HCT116 (cell line): Measurements from ENCODE around the gene SCAF4. TPM values are rescaled to one million over a fixed set of nuclear protein-coding genes. Genes with fewer than 3 reads are reported as not detected.

Experiments
- ATAC-seq: fragments of 200-7000 bp; cut with Tn5 transposase; 2 replicates; pipeline ENCODE4 v1.9.1; 2020; ENCODE audit warnings: mild to moderate bottlenecking, moderate library complexity
- BruUV-seq: library from RNA; stranded (reverse); fragments of 400-500 nt; replicated peaks from 2 replicates; lab custom pipeline; 2021; lab: Mats Ljungman, UMichigan
- CTCF ChIA-PET: fragments of 300-600 bp; sonication (Branson Sonifier 250); formaldehyde crosslinking; loops from one replicate; lab custom pipeline; 2021; ENCODE audit warnings: antibody characterized with exemption; lab: Charles Lee
- POLR2A ChIA-PET: fragments of 300-600, 350-600 bp; sonication (Branson Sonifier 250); formaldehyde crosslinking; loops from one replicate; lab custom pipeline; 2021; ENCODE audit warnings: antibody characterized with exemption; lab: Charles Lee
- RAD21 ChIA-PET, 2 experiments: fragments of 300-600 bp; sonication (Branson Sonifier 250); formaldehyde crosslinking; loops; one replicate each; lab custom pipeline; 2023; ENCODE audit warnings: low total read pairs in 2 of 2; ENCODE audit not compliant: uncharacterized antibody in 2 of 2, unreplicated experiment in 2 of 2, low non-redundant PET in 1 of 2; lab: Charles Lee
- DNase-seq: peaks from one replicate; pipeline ENCODE4 v3.0.0-alpha.2; 2010; ENCODE audit warnings: low read depth, low spot score
- H2AFZ ChIP-seq: fragments of 200-600 bp; shearing (Covaris generic), sonication (generic); 2 replicates; pipeline ENCODE4 v1.6.1; 2017; ENCODE audit warnings: low read depth, mixed run types, mixed read lengths, antibody characterized with exemption, low read length; ENCODE audit not compliant: poor library complexity, severe bottlenecking
- H3K27ac ChIP-seq: 2 replicates; pipeline ENCODE4 v1.5.1; 2012; ENCODE audit warnings: low read depth, low read length
- H3K27me3 ChIP-seq: fragments of 200-600 bp; sonication (generic); 2 replicates; pipeline ENCODE4 v1.6.1; 2016; ENCODE audit warnings: mixed run types, low read length, mixed read lengths; ENCODE audit not compliant: insufficient read depth
- H3K36me3 ChIP-seq, 2 experiments: fragments of 200-500 bp in 1 of 2; fragments of 200-600 bp in 1 of 2; sonication (Bioruptor generic) in 1 of 2; sonication (generic) in 1 of 2; 2 replicates each; pipeline versions ENCODE4 v1.5.1 to v1.6.1; 2014 to 2016; ENCODE audit warnings: low read length in 2 of 2, inconsistent platforms in 1 of 2, mixed read lengths in 1 of 2, mixed run types in 1 of 2; ENCODE audit not compliant: insufficient read depth in 2 of 2, control insufficient read depth in 1 of 2
- H3K4me1 ChIP-seq, 2 experiments: fragments of 200-600 bp in 1 of 2; sonication (generic) in 1 of 2; 2 replicates each; pipeline versions ENCODE4 v1.5.1 to v1.6.1; 2012 to 2017; ENCODE audit warnings: low read length in 2 of 2, inconsistent platforms in 1 of 2, mild to moderate bottlenecking in 1 of 2, mixed read lengths in 1 of 2, mixed run types in 1 of 2, moderate library complexity in 1 of 2; ENCODE audit not compliant: insufficient read depth in 2 of 2, control insufficient read depth in 1 of 2
- H3K4me2 ChIP-seq: fragments of 200-600 bp; sonication (generic); 2 replicates; pipeline ENCODE4 v1.6.1; 2017; ENCODE audit warnings: mixed run types, low read length, mixed read lengths
- H3K4me3 ChIP-seq, 2 experiments: fragments of 200-600 bp in 1 of 2; sonication (generic) in 1 of 2; replicated peaks in 1 of 2; 2 replicates each; pipeline ENCODE4 v1.5.1; 2011 to 2016; ENCODE audit warnings: low read length in 2 of 2, control low read depth in 1 of 2, low read depth in 1 of 2, mild to moderate bottlenecking in 1 of 2, mixed read lengths in 1 of 2, mixed run types in 1 of 2
- H3K79me2 ChIP-seq: fragments of 200-600 bp; sonication (generic); 2 replicates; pipeline ENCODE4 v1.6.1; 2017; ENCODE audit warnings: mild to moderate bottlenecking, mixed run types, low read length, moderate library complexity, mixed read lengths; ENCODE audit not compliant: insufficient read depth
- H3K9ac ChIP-seq: fragments of 200-600 bp; sonication (generic); 2 replicates; pipeline ENCODE4 v1.6.1; 2016; ENCODE audit warnings: low read length, mixed read lengths
- H3K9me2 ChIP-seq: fragments of 200-600 bp; sonication (generic), shearing (Covaris generic); 2 replicates; pipeline ENCODE4 v1.6.1; 2017; ENCODE audit warnings: mixed run types, mild to moderate bottlenecking, moderate library complexity; ENCODE audit not compliant: insufficient read depth
- H3K9me3 ChIP-seq, 2 experiments: fragments of 200-500 bp in 1 of 2; fragments of 200-600 bp in 1 of 2; sonication (Bioruptor generic) in 1 of 2; sonication (generic) in 1 of 2; 2 replicates each; pipeline ENCODE4 v1.6.1; 2014 to 2017; ENCODE audit warnings: low read length in 2 of 2, mixed read lengths in 2 of 2, inconsistent platforms in 1 of 2, low read depth in 1 of 2, mild to moderate bottlenecking in 1 of 2, mixed run types in 1 of 2, moderate library complexity in 1 of 2; ENCODE audit not compliant: control insufficient read depth in 1 of 2, insufficient read depth in 1 of 2
- H4K20me1 ChIP-seq: fragments of 200-600 bp; sonication (generic), shearing (Covaris generic); 2 replicates; pipeline ENCODE4 v1.6.1; 2017; ENCODE audit warnings: mixed run types, mild to moderate bottlenecking, moderate library complexity; ENCODE audit not compliant: insufficient read depth
- EGR1 ChIP-seq: IDR thresholded peaks from 2 replicates; pipeline ENCODE4 v1.6.1; 2012; ENCODE audit warnings: low read depth
- EZH2phosphoT487 ChIP-seq: fragments of 200-600 bp; IDR thresholded peaks from 2 replicates; pipeline ENCODE4 v1.6.1; 2018; ENCODE audit warnings: antibody characterized with exemption, borderline replicate concordance
- FOSL1 ChIP-seq: IDR thresholded peaks from 2 replicates; pipeline ENCODE4 v1.6.1; 2012; ENCODE audit warnings: low read depth
- SP1 ChIP-seq: IDR thresholded peaks from 2 replicates; pipeline ENCODE4 v1.6.1; 2012; ENCODE audit warnings: low read depth
- SRF ChIP-seq: IDR thresholded peaks from 2 replicates; pipeline ENCODE4 v1.6.1; 2012; ENCODE audit warnings: low read depth
- YY1 ChIP-seq: IDR thresholded peaks from 2 replicates; pipeline ENCODE4 v1.6.1; 2011; ENCODE audit warnings: low read length, low read depth, moderate library complexity, mild to moderate bottlenecking; ENCODE audit not compliant: insufficient replicate concordance; ENCODE audit errors: extremely low read depth
- ZNF274 ChIP-seq: fragments of 200-500 bp; sonication (Bioruptor generic); IDR thresholded peaks from 2 replicates; pipeline ENCODE4 v1.6.1; 2014; ENCODE audit warnings: mild to moderate bottlenecking, low read depth, low read length, inconsistent platforms
- intact Hi-C: fragments of 100-400 bp; cut with micrococcal nuclease; formaldehyde crosslinking; loops from 2 replicates; pipeline ENCODE4 v1.10.0; 2022
- total RNA-seq: library from RNA; stranded (reverse); gene quantifications from one replicate; pipeline ENCODE4 v1.2.1, GENCODE V29; 2021; ENCODE audit not compliant: unreplicated experiment
- TF ChIP-seq, protein P1 (sequence below): IDR thresholded peaks from 2 replicates; pipeline ENCODE4 v1.6.1; 2012
- TF ChIP-seq, protein P2 (sequence below): IDR thresholded peaks from 2 replicates; pipeline ENCODE4 v1.6.1; 2012
- TF ChIP-seq, protein P3 (sequence below), 3 experiments: fragments of 200-600 bp in 1 of 3; sonication (generic) in 1 of 3; IDR thresholded peaks in 2 of 3; conservative IDR thresholded peaks in 1 of 3; 2 replicates each; pipeline ENCODE4 v1.5.1; 2012 to 2017; ENCODE audit warnings: low read depth in 2 of 3, low read length in 2 of 3, antibody characterized with exemption in 1 of 3, borderline replicate concordance in 1 of 3, control low read depth in 1 of 3, mild to moderate bottlenecking in 1 of 3, mixed read lengths in 1 of 3, mixed run types in 1 of 3, moderate library complexity in 1 of 3; ENCODE audit not compliant: insufficient read depth in 1 of 3

Gene SCAF4
- total RNA-seq, 1 experiment from 2014 or later, result 31.1 TPM

DNA sequence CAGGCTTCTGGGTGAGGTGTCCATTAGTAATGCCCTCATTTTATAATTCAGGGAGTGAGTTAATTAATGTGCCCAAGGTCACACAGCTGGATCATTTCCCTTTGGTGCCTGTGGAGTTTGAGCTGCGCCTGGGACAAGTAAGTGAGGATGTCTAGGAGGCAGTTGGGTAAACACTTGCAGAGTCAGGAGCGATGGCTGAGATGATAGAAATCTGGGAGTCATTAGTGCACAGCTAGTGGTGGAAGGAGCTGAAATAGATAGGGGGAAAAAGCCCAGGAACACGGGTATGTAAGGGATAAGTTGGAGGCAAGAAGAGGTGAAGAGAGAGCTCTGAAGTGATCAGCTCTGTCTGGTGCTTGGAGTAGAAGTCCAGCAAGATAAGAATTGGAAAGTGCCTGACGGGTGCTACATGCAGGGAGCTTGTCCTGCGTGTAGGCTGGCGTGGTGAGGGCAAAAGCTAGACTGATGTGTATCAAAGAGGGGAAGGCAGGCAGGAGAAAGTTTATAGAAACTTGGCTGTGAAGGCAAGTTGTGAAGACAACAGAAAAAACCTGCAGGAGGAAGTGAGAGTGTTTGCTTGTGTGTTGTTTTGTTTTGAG is 1.7 kb upstream of the SCAF4 start:
- RAD21 ChIA-PET, result no interaction called here
- H3K36me3 ChIP-seq, result no peaks in the 10 kb centered on the region
- no peak overlapping the region for H3K9ac ChIP-seq
- H3K4me3 ChIP-seq, result no peak overlapping the region
- H3K79me2 ChIP-seq, result peaks cover 32% of the 10 kb centered on the region
- no peak for DNase-seq
- H2AFZ ChIP-seq, result no peak overlapping the region
- H4K20me1 ChIP-seq, result peaks cover 19% of the 10 kb centered on the region; the same call in 1 of the 2 replicates
- POLR2A ChIA-PET, result no interaction called here
- H3K9me3 ChIP-seq, result no peaks in the 10 kb centered on the region
- CTCF ChIA-PET, result no interaction called here
- ATAC-seq, result no peak
- no peaks in the 10 kb centered on the region for H3K9me2 ChIP-seq
- intact Hi-C loops, result loop anchor here (2.0 kb wide), 1 partner anchor 69 kb away; no protein-coding TSS in a partner anchor
- H3K4me2 ChIP-seq, result peak overlapping the region; percentile 88; the same call in 1 of the 2 replicates
- TF ChIP-seq SRF (no peak), EGR1 (no peak), SP1 (no peak), EZH2phosphoT487 (no peak), YY1 (no peak)
- TF ChIP-seq, protein P1, sequence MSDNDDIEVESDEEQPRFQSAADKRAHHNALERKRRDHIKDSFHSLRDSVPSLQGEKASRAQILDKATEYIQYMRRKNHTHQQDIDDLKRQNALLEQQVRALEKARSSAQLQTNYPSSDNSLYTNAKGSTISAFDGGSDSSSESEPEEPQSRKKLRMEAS, result no peak
- H3K4me1 ChIP-seq, result peaks cover 15 to 31% of the 10 kb centered on the region in 2 experiments
- H3K27me3 ChIP-seq, result no peaks in the 10 kb centered on the region
- no TSS peak for BruUV-seq
- H3K27ac ChIP-seq, result no peak overlapping the region

DNA sequence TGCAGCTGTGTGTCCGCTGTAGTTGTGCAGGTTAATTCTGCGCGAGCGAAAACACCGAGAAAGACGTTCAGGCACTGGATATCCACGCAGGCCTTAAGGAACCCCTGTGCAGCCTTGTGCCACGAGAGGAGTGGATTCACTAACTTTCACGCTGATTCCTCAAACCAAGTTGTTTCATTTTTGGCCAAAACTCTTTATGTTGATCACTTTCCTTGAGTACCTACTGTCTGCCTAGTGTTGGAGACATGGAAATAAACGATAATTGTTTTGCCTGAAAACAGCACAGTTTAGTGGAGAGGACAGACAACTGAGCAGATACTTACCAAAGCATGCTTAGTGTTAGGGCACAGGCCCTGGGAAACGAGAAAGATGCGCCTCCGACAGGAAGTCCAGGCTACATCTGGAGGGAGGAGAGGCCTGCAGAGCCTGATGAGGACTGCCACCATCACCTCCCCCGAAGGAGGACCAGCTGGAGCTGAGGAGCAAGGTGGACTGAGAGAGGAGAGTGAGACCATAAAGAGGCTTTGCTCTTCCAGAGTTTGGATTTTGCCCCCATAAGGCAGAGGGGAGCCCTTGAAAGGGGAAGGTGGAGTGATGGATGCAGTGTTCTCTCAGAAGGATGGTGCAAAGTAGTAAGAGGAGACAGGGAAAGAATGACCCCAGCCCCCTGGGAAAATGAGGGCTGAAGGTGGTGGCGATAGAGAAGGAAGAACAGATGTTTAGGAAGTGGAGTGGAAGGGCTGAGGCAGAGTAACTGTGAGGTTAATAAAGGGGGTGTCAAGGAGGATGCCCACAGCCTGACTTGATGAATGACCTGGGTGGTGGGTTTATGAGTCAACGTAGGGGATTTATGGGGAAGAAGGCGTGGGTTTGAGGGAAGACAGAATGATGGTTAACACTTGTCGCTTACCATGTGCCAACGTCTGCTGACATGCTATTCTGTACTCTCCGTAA is 956 bp upstream of the SCAF4 start:
- no peak for ATAC-seq
- Histone ChIP-seq H3K9me3 (no peaks in the 10 kb centered on the region), H3K4me1 (peaks cover 15 to 31% of the 10 kb centered on the region in 2 experiments), H3K36me3 (no peaks in the 10 kb centered on the region), H2AFZ (no peak overlapping the region), H3K4me2 (peak overlapping the region; percentile 88), H3K4me3 (peak overlapping the region; percentile 48 to 77), H3K27me3 (no peaks in the 10 kb centered on the region), H3K79me2 (peaks cover 40% of the 10 kb centered on the region), H3K27ac (peak overlapping the region; percentile 88), H3K9ac (peak overlapping the region; percentile 82), H3K9me2 (no peaks in the 10 kb centered on the region), H4K20me1 (peaks cover 19% of the 10 kb centered on the region; the same call in 1 of the 2 replicates)
- CTCF ChIA-PET, result no interaction called here
- POLR2A ChIA-PET, result interaction anchor here (0.6 kb wide), 1 partner anchor 166 kb away, joined by 3 read pairs; no protein-coding TSS in a partner anchor
- TF ChIP-seq ZNF274 (no peak), FOSL1 (no peak), EGR1 (no peak), EZH2phosphoT487 (no peak)
- TF ChIP-seq, protein P2, sequence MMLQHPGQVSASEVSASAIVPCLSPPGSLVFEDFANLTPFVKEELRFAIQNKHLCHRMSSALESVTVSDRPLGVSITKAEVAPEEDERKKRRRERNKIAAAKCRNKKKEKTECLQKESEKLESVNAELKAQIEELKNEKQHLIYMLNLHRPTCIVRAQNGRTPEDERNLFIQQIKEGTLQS, result no peak
- TF ChIP-seq, protein P3, sequence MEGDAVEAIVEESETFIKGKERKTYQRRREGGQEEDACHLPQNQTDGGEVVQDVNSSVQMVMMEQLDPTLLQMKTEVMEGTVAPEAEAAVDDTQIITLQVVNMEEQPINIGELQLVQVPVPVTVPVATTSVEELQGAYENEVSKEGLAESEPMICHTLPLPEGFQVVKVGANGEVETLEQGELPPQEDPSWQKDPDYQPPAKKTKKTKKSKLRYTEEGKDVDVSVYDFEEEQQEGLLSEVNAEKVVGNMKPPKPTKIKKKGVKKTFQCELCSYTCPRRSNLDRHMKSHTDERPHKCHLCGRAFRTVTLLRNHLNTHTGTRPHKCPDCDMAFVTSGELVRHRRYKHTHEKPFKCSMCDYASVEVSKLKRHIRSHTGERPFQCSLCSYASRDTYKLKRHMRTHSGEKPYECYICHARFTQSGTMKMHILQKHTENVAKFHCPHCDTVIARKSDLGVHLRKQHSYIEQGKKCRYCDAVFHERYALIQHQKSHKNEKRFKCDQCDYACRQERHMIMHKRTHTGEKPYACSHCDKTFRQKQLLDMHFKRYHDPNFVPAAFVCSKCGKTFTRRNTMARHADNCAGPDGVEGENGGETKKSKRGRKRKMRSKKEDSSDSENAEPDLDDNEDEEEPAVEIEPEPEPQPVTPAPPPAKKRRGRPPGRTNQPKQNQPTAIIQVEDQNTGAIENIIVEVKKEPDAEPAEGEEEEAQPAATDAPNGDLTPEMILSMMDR (IDR thresholded peaks at IDR 0.05 in 2 of 3, conservative IDR thresholded peaks at IDR 0.05 in 1 of 3; ENCODE audit: borderline replicate concordance in 1 of 3, insufficient read depth in 1 of 3, low read depth in 2 of 3, low read length in 2 of 3), result no peak
- BruUV-seq, result TSS peak; percentile 91
- RAD21 ChIA-PET, result no interaction called here
- intact Hi-C loops, result loop anchor here (2.0 kb wide), 1 partner anchor 68 kb away; no protein-coding TSS in a partner anchor
- no peak for DNase-seq
